Medulla oblongata (tissue), 1 donor: ENCODE data around the gene CT45A2.
"Not testable (repeated sequence)": the region's sequence is repeated elsewhere in the genome, so short reads cannot be mapped to it uniquely, and the experiment has no call there.

ENCODE experiments used
- DNase-seq: peaks from one replicate; pipeline ENCODE4 v3.0.0-alpha.2; 2015; ENCODE audit errors: extremely low spot score

The CT45A2 gene

DNA sequence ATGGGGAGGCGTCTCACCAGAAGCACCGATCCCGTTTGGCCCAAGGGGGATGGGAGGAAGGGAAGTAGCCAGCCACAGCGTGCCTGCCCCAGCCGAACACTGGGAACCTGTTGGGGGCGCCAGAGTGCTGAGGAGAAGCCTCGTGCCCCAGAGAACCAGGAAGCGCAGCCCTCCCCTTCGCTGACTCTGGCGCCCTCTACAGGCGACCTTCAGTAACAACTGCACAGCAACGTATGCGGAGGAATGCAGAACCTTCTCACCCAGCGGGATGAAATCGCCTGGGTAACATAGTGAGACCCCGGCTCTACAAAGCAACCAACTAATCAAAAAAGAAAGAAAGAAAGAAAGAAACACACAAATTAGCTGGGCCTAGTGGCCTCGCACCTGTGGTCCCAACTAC lies at the start of gene CT45A2:
TSS of gene CT45A2 (minus strand) at position 101 of the 400 bp plus-strand sequence. CDS start 3,747 bp downstream, outside the sequence.
- DNase-seq: not testable (repeated sequence)

- not testable (repeated sequence) for DNase-seq
These were observed 34.6 kb upstream of the CT45A2 start, which contains the start of gene CT45A8 for GRCh38 chrX:135854438-135854837. CT45A8 (minus strand) TSS chrX:135854538; CDS start chrX:135850783, 3,755 bp downstream.

DNA sequence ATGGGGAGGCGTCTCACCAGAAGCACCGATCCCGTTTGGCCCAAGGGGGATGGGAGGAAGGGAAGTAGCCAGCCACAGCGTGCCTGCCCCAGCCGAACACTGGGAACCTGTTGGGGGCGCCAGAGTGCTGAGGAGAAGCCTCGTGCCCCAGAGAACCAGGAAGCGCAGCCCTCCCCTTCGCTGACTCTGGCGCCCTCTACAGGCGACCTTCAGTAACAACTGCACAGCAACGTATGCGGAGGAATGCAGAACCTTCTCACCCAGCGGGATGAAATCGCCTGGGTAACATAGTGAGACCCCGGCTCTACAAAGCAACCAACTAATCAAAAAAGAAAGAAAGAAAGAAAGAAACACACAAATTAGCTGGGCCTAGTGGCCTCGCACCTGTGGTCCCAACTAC lies 17.4 kb upstream of the CT45A2 start, which contains the start of gene CT45A7:
TSS of gene CT45A7 (minus strand) at position 101 of the 400 bp plus-strand sequence. CDS start 3,747 bp downstream, outside the sequence.
- DNase-seq: not testable (repeated sequence)

DNA sequence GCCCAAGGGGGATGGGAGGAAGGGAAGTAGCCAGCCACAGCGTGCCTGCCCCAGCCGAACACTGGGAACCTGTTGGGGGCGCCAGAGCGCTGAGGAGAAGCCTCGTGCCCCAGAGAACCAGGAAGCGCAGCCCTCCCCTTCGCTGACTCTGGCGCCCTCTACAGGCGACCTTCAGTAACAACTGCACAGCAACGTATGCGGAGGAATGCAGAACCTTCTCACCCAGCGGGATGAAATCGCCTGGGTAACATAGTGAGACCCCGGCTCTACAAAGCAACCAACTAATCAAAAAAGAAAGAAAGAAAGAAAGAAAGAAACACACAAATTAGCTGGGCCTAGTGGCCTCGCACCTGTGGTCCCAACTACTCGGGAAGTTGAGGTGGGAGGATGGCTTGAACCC lies 17.1 kb downstream of the CT45A2 start, which contains the start of gene CT45A6:
TSS of gene CT45A6 (minus strand) at position 101 of the 400 bp plus-strand sequence. CDS start 3,794 bp downstream, outside the sequence.
- not testable (repeated sequence) for DNase-seq

- not testable (repeated sequence) for DNase-seq
These were observed 34.4 kb downstream of the CT45A2 start, which contains the start of gene CT45A5 for GRCh38 chrX:135785403-135785802. CT45A5 (minus strand) TSS chrX:135785503; CDS start chrX:135781729, 3,774 bp downstream.

DNA sequence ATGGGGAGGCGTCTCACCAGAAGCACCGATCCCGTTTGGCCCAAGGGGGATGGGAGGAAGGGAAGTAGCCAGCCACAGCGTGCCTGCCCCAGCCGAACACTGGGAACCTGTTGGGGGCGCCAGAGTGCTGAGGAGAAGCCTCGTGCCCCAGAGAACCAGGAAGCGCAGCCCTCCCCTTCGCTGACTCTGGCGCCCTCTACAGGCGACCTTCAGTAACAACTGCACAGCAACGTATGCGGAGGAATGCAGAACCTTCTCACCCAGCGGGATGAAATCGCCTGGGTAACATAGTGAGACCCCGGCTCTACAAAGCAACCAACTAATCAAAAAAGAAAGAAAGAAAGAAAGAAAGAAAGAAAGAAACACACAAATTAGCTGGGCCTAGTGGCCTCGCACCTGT lies 51.7 kb downstream of the CT45A2 start, which contains the start of gene CT45A3:
TSS of gene CT45A3 (minus strand) at position 101 of the 400 bp plus-strand sequence. CDS start 3,747 bp downstream, outside the sequence.
- DNase-seq: not testable (repeated sequence)
